ENCODE results near the gene PRSS37.

The PRSS37 gene

DNA sequence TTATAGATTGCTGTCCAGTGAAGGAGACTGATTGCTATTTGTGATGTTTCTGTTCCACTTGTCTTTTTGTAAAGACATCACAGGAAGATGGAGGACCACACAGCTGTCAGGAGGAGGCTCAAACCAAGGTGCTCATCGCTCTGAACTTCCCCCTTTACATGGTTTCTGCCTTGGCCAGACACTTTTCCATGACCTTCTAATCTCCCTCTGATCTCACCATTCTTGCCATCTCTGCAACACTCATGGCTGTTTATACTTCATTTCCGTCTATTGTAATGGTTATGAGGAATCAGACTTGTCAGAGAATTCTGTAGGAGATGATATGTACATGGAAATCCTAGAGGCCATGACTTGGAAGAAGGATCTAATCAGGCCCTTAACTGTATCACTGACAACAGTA, 53.0 kb downstream of the PRSS37 start:
- no peak for DNase-seq
